ENCODE data around the gene CCT7.
"Not testable (repeated sequence)": the region's sequence is repeated elsewhere in the genome, so short reads cannot be mapped to it uniquely, and the experiment has no call there.

The CCT7 gene

GRCh38 chr2:73233932-73234832 lies at the start of gene CCT7:
Gene CCT7, plus strand, starts transcription at chr2:73234308. Its CDS starts 71 bp downstream, at chr2:73234379.
- in situ Hi-C loops (cut with MboI; ENCODE audit: low sequenced_read_pairs): no loop called here

- in situ Hi-C loops (cut with MboI; ENCODE audit: low sequenced_read_pairs): no loop called here
Observed at GRCh38 chr2:73185965-73186364, 48.1 kb upstream of the CCT7 start.

GRCh38 chr2:73187549-73187948 lies 46.6 kb upstream of the CCT7 start:
- in situ Hi-C loops (cut with MboI; ENCODE audit: low sequenced_read_pairs): no loop called here

- in situ Hi-C loops (cut with MboI; ENCODE audit: low sequenced_read_pairs): no loop called here
Observed at GRCh38 chr2:73197579-73197978, 36.5 kb upstream of the CCT7 start.

GRCh38 chr2:73200281-73200680 lies 33.8 kb upstream of the CCT7 start:
- in situ Hi-C loops (cut with MboI; ENCODE audit: low sequenced_read_pairs): not testable (repeated sequence)

GRCh38 chr2:73202156-73203054 lies 31.7 kb upstream of the CCT7 start, which contains the start of gene NOTO:
Gene NOTO, plus strand, starts transcription at chr2:73202574. Its CDS starts 93 bp downstream, at chr2:73202667.
- in situ Hi-C loops (cut with MboI; ENCODE audit: low sequenced_read_pairs): no loop called here

- in situ Hi-C loops (cut with MboI; ENCODE audit: low sequenced_read_pairs): no loop called here
Observed at GRCh38 chr2:73203055-73203681, 30.9 kb upstream of the CCT7 start.

- in situ Hi-C loops (cut with MboI; ENCODE audit: low sequenced_read_pairs): no loop called here
Observed at GRCh38 chr2:73205611-73206010, 28.5 kb upstream of the CCT7 start.

- in situ Hi-C loops (cut with MboI; ENCODE audit: low sequenced_read_pairs): no loop called here
Observed at GRCh38 chr2:73208258-73208657, 25.9 kb upstream of the CCT7 start.

GRCh38 chr2:73210019-73210418 lies 24.1 kb upstream of the CCT7 start:
- in situ Hi-C loops (cut with MboI; ENCODE audit: low sequenced_read_pairs): no loop called here

- in situ Hi-C loops (cut with MboI; ENCODE audit: low sequenced_read_pairs): no loop called here
Observed at GRCh38 chr2:73210696-73211095, 23.4 kb upstream of the CCT7 start.

- in situ Hi-C loops (cut with MboI; ENCODE audit: low sequenced_read_pairs): no loop called here
Observed at GRCh38 chr2:73212098-73212447, 22.0 kb upstream of the CCT7 start.

- in situ Hi-C loops (cut with MboI; ENCODE audit: low sequenced_read_pairs): no loop called here
Observed at GRCh38 chr2:73212448-73213176, 21.5 kb upstream of the CCT7 start.

- in situ Hi-C loops (cut with MboI; ENCODE audit: low sequenced_read_pairs): no loop called here
Observed at GRCh38 chr2:73214120-73215035, 19.7 kb upstream of the CCT7 start, which contains the start of gene SMYD5. Gene SMYD5, plus strand, starts transcription at chr2:73214245. Its CDS starts 22 bp downstream, at chr2:73214267.

- in situ Hi-C loops (cut with MboI; ENCODE audit: low sequenced_read_pairs): no loop called here
Observed at GRCh38 chr2:73215254-73215653, 18.9 kb upstream of the CCT7 start.

GRCh38 chr2:73217160-73217559 lies 16.9 kb upstream of the CCT7 start:
- in situ Hi-C loops (cut with MboI; ENCODE audit: low sequenced_read_pairs): no loop called here

GRCh38 chr2:73217826-73218225 lies 16.3 kb upstream of the CCT7 start:
- in situ Hi-C loops (cut with MboI; ENCODE audit: low sequenced_read_pairs): no loop called here

GRCh38 chr2:73218298-73218697 lies 15.8 kb upstream of the CCT7 start:
- in situ Hi-C loops (cut with MboI; ENCODE audit: low sequenced_read_pairs): no loop called here

- in situ Hi-C loops (cut with MboI; ENCODE audit: low sequenced_read_pairs): no loop called here
Observed at GRCh38 chr2:73223821-73224220, 10.3 kb upstream of the CCT7 start.

Measured in hTERT RPE-1 (cell line).